Measurements from ENCODE around the gene TMEM50A.
"Not testable (repeated sequence)": the region's sequence is repeated elsewhere in the genome, so short reads cannot be mapped to it uniquely, and the experiment has no call there.

- not testable (repeated sequence) for TF ChIP-seq CTCF (IDR thresholded peaks at IDR 0.05; ENCODE audit: low read length); EZH2 (optimal IDR thresholded peaks at IDR 0.05; ENCODE audit: low read depth, low read length); EZH2phosphoT487 (IDR thresholded peaks at IDR 0.05; ENCODE audit: low read length)
Measured at GRCh38 chr1:25398079-25398478, 59.9 kb downstream of the TMEM50A start.
